K562 (cell line): ENCODE results near the gene GFRAL. TPM values are rescaled to one million over a fixed set of nuclear protein-coding genes. Genes with fewer than 3 reads are reported as not detected.

Experiments used
- ATAC-seq: fragments of 200-7000 bp; cut with Tn5 transposase; 3 replicates; pipeline ENCODE4 v1.9.1; 2020; ENCODE audit warnings: moderate library complexity
- Bru-seq: library from RNA; stranded (reverse); fragments of 400-500 nt; gene quantifications from one replicate; lab custom pipeline; 2021; lab: Mats Ljungman, UMichigan
- BruChase-seq, 2 experiments: library from RNA; stranded (reverse); fragments of 400-500 nt; gene quantifications; one replicate each; lab custom pipeline; 2021; lab: Mats Ljungman, UMichigan
- BruUV-seq: library from RNA; stranded (reverse); fragments of 400-500 nt; replicated peaks from 2 replicates; lab custom pipeline; 2021; lab: Mats Ljungman, UMichigan
- CTCF ChIA-PET: fragments of 300-600 bp; formaldehyde crosslinking; extraction: SDS; loops from one replicate; lab custom pipeline; 2021; ENCODE audit warnings: low intra/inter-chr PET ratio; lab: Yijun Ruan, JAX
- POLR2A ChIA-PET: fragments of 300-600, 350-650 bp; sonication (Branson Sonifier 250); formaldehyde crosslinking; extraction: SDS; loops from one replicate; lab custom pipeline; 2021; ENCODE audit warnings: antibody characterized with exemption, inconsistent platforms; lab: Yijun Ruan, JAX
- DNase-seq, 4 experiments: peaks; one replicate each; pipeline versions ENCODE4 v3.0.0 to v3.0.0-alpha.2; 2011 to 2018; ENCODE audit warnings: low spot score in 3 of 4, mixed read lengths in 3 of 4; ENCODE audit errors: extremely low read depth in 1 of 4
- FAIRE-seq: peaks from 2 replicates; lab custom pipeline; 2011; peaks lifted over from hg19 to GRCh38; lab: Jason Lieb, UNC
- H2AFZ ChIP-seq: 2 replicates; pipeline ENCODE4 v1.6.0; 2011; ENCODE audit warnings: low read depth, low read length, control low read depth, inconsistent platforms
- H3K27ac ChIP-seq: fragments of 200-600 bp; 3 replicates; pipeline ENCODE4 v1.8.0; 2011; ENCODE audit warnings: low read depth, mild to moderate bottlenecking, control low read depth, inconsistent platforms, low read length, moderate library complexity, mixed read lengths; ENCODE audit errors: extremely low read depth
- H3K27me3 ChIP-seq, 2 experiments: fragments of 300-600 bp in 1 of 2; 2 replicates in 1 of 2; 3 replicates in 1 of 2; pipeline versions ENCODE4 v1.6.0 to v1.8.0; 2011; ENCODE audit warnings: inconsistent platforms in 2 of 2, low read length in 2 of 2, mild to moderate bottlenecking in 1 of 2, mixed read lengths in 1 of 2, moderate library complexity in 1 of 2; ENCODE audit not compliant: control insufficient read depth in 2 of 2, insufficient read depth in 2 of 2
- H3K36me3 ChIP-seq: fragments of 300-600 bp; 3 replicates; pipeline ENCODE4 v1.8.0; 2011; ENCODE audit warnings: mild to moderate bottlenecking, low read length, inconsistent platforms; ENCODE audit not compliant: control insufficient read depth, insufficient read depth
- H3K4me1 ChIP-seq, 2 experiments: fragments of 200-600 bp in 1 of 2; replicated peaks in 1 of 2; 2 replicates in 1 of 2; 3 replicates in 1 of 2; pipeline versions ENCODE4 v1.5.1 to v1.8.0; 2011; ENCODE audit warnings: inconsistent platforms in 2 of 2, low read length in 2 of 2, mild to moderate bottlenecking in 1 of 2, mixed read lengths in 1 of 2, moderate library complexity in 1 of 2; ENCODE audit not compliant: control insufficient read depth in 2 of 2, insufficient read depth in 2 of 2
- H3K4me2 ChIP-seq: 2 replicates; pipeline ENCODE4 v1.6.1; 2011; ENCODE audit warnings: low read length, control low read depth, inconsistent platforms, mixed read lengths; ENCODE audit not compliant: insufficient read depth
- H3K4me3 ChIP-seq: fragments of 200-600 bp; sonication (generic), shearing (Covaris generic); 2 replicates; pipeline ENCODE4 v1.5.1; 2016; ENCODE audit warnings: control low read depth, inconsistent platforms
- H3K79me2 ChIP-seq: fragments of 200-600 bp; 3 replicates; pipeline ENCODE4 v1.8.0; 2011; ENCODE audit warnings: low read length, inconsistent platforms; ENCODE audit not compliant: control insufficient read depth, insufficient read depth
- H3K9ac ChIP-seq, 2 experiments: 2 replicates each; pipeline versions ENCODE4 v1.6.0 to v1.6.1; 2011; ENCODE audit warnings: low read depth in 2 of 2, low read length in 2 of 2, control low read depth in 1 of 2, inconsistent platforms in 1 of 2, mild to moderate bottlenecking in 1 of 2, mixed read lengths in 1 of 2; ENCODE audit not compliant: insufficient read depth in 1 of 2
- H3K9me1 ChIP-seq: one replicate; pipeline ENCODE4 v1.6.0; 2011; ENCODE audit warnings: inconsistent platforms, mild to moderate bottlenecking, low read length, moderate library complexity; ENCODE audit not compliant: control insufficient read depth, insufficient read depth
- H3K9me3 ChIP-seq: replicated peaks from 2 replicates; pipeline ENCODE4 v1.5.1; 2011; ENCODE audit warnings: low read depth, low read length, inconsistent platforms; ENCODE audit not compliant: control insufficient read depth, insufficient read depth
- H4K20me1 ChIP-seq: replicated peaks from 2 replicates; pipeline ENCODE4 v1.6.1; 2011; ENCODE audit warnings: low read length, inconsistent platforms, mixed read lengths; ENCODE audit not compliant: control insufficient read depth, insufficient read depth
- KLF10 ChIP-seq: fragments of 250-450 bp; sonication (Bioruptor Pico); IDR thresholded peaks from 2 replicates; pipeline ENCODE4 v1.6.1; 2021; ENCODE audit warnings: matching md5 sums
- KLF13 ChIP-seq: fragments of 450-650 bp; IDR thresholded peaks from 2 replicates; pipeline ENCODE4 v1.6.1; 2016; ENCODE audit warnings: missing genetic modification characterization, low read depth, mild to moderate bottlenecking, missing compliant biosample characterization, moderate library complexity, borderline replicate concordance
- PHF8 ChIP-seq: fragments of 200-600 bp; sonication (generic); IDR thresholded peaks from 2 replicates; pipeline ENCODE4 v1.6.1; 2012; ENCODE audit warnings: mixed run types, mild to moderate bottlenecking, inconsistent platforms, low read length, moderate library complexity, borderline replicate concordance
- POLR2A ChIP-seq: fragments of 450-650 bp; conservative IDR thresholded peaks from 2 replicates; pipeline ENCODE4 v1.6.1; 2016
- POLR2G ChIP-seq: fragments of 200-400 bp; formaldehyde crosslinking; IDR thresholded peaks from 2 replicates; pipeline ENCODE4 v1.6.1; 2017; ENCODE audit warnings: low read depth, mild to moderate bottlenecking, antibody characterized with exemption, low read length, moderate library complexity
- RAD21 ChIP-seq, 2 experiments: fragments of 250-450 bp in 1 of 2; fragments of 450-650 bp in 1 of 2; sonication (Bioruptor Pico) in 1 of 2; formaldehyde crosslinking in 1 of 2; IDR thresholded peaks in 1 of 2; conservative IDR thresholded peaks in 1 of 2; 2 replicates each; pipeline versions ENCODE4 v1.4.0 to v1.8.0; 2020 to 2022; ENCODE audit warnings: mild to moderate bottlenecking in 2 of 2, moderate library complexity in 1 of 2
- XRCC3 ChIP-seq: fragments of 450-650 bp; IDR thresholded peaks from 2 replicates; pipeline ENCODE4 v1.6.1; 2017; ENCODE audit warnings: mild to moderate bottlenecking, moderate library complexity
- ZNF197 ChIP-seq: fragments of 200-800 bp; sonication (Bioruptor generic); IDR thresholded peaks from 2 replicates; pipeline ENCODE4 v1.6.1; 2016; ENCODE audit warnings: low read depth, missing genetic modification characterization, missing compliant biosample characterization
- ZNF644 ChIP-seq: fragments of 200-800 bp; sonication (Bioruptor generic); IDR thresholded peaks from 2 replicates; pipeline ENCODE4 v1.6.1; 2016; ENCODE audit warnings: low read depth, missing genetic modification characterization, missing compliant biosample characterization
- WGBS: fragments of 100-300 bp; shearing (Covaris generic); methylation state at CpG from one replicate; pipeline ENCODE4 v1.1.6; 2016; ENCODE audit warnings: low coverage, mixed read lengths; ENCODE audit not compliant: insufficient coverage; ENCODE audit errors: missing lambda C conversion rate; 5-methylcytosine and 5-hydroxymethylcytosine counted together
- in situ Hi-C: fragments of 300-500 bp; cut with MboI; formaldehyde crosslinking; loops from 4 replicates; pipeline ENCODE4 v1.15.0; 2018; ENCODE audit warnings: inconsistent platforms, mixed read lengths
- intact Hi-C: fragments of 100-400 bp; cut with micrococcal nuclease; formaldehyde crosslinking; loops from 2 replicates; pipeline ENCODE4 v1.14.2; 2022
- long read RNA-seq, 3 experiments: library from polyadenylated mRNA in 2 of 3; library from RNA in 1 of 3; unstranded in 2 of 3; stranded (forward) in 1 of 3; transcript quantifications; one replicate each; pipeline ENCODE4 v2.0.0, GENCODE V29; 2019 to 2022
- polyA minus RNA-seq, 3 experiments: library from RNA; depleted of rRNA, polyadenylated mRNA; stranded (reverse); fragments of >200 nt; gene quantifications; 2 replicates each; pipeline ENCODE4 v1.2.3, GENCODE V29; 2011
- polyA plus RNA-seq, 8 experiments: library from polyadenylated mRNA; depleted of rRNA in 4 of 8; stranded (reverse) in 5 of 8; unstranded in 3 of 8; fragments of >200 nt; fragmentation: Nextera tagmentation in 2 of 8; fragmentation: Illumina TruSeq in 1 of 8; extraction: Ambion mirVana in 2 of 8; extraction: Trizol in 1 of 8; gene quantifications; 2 replicates each; pipeline versions ENCODE4 v1.2.1 to v1.2.3, GENCODE V29; 2011 to 2014; ENCODE audit warnings: inconsistent platforms in 1 of 8, missing spikeins in 1 of 8
- total RNA-seq, 7 experiments: library from RNA; depleted of rRNA in 6 of 7; stranded (reverse); fragments of >200 nt in 6 of 7; fragmentation: Illumina TruSeq in 2 of 7; extraction: Trizol in 2 of 7; gene quantifications; 2 replicates each; pipeline versions ENCODE4 v1.2.1 to v1.2.3, GENCODE V29; 2011 to 2021; ENCODE audit warnings: low replicate concordance in 1 of 7
- TF ChIP-seq, protein P1 (sequence below): sonication (generic); formaldehyde crosslinking; IDR thresholded peaks from 2 replicates; pipeline ENCODE4 v1.5.0; 2020; ENCODE audit warnings: missing genetic modification reagents
- TF ChIP-seq, protein P2 (sequence below): sonication (generic); formaldehyde crosslinking; IDR thresholded peaks from 2 replicates; pipeline ENCODE4 v1.9.0; 2022; ENCODE audit warnings: mild to moderate bottlenecking, missing genetic modification reagents
- TF ChIP-seq, protein P3 (sequence below): sonication (generic); formaldehyde crosslinking; IDR thresholded peaks from 2 replicates; pipeline ENCODE4 v1.8.1; 2023; ENCODE audit warnings: mild to moderate bottlenecking, missing genetic modification reagents, moderate library complexity
- TF ChIP-seq, protein P4 (sequence below), 2 experiments: fragments of 450-650 bp; conservative IDR thresholded peaks; 2 replicates each; pipeline ENCODE4 v1.6.1; 2017; ENCODE audit warnings: mild to moderate bottlenecking in 2 of 2, moderate library complexity in 2 of 2

Gene GFRAL, protein sequence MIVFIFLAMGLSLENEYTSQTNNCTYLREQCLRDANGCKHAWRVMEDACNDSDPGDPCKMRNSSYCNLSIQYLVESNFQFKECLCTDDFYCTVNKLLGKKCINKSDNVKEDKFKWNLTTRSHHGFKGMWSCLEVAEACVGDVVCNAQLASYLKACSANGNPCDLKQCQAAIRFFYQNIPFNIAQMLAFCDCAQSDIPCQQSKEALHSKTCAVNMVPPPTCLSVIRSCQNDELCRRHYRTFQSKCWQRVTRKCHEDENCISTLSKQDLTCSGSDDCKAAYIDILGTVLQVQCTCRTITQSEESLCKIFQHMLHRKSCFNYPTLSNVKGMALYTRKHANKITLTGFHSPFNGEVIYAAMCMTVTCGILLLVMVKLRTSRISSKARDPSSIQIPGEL
- total RNA-seq (2011; cell fraction: chromatin; rRNA removed; ENCODE audit: low replicate concordance) = not detected in 2 replicates
- not detected in 2 replicates for total RNA-seq (2011; cell fraction: nucleolus; rRNA removed)
- total RNA-seq (2011; cell fraction: nucleoplasm; rRNA removed) = not detected in 2 replicates
- total RNA-seq (2014; rRNA removed) (not detected in 2 replicates), total RNA-seq (2014; rRNA removed; fragmentation: Illumina TruSeq; extraction: Trizol) (not detected in 2 replicates), total RNA-seq (2015; rRNA removed; fragmentation: Illumina TruSeq; extraction: Trizol) (not detected in 2 replicates), total RNA-seq (2021) (not detected in 2 replicates), polyA plus RNA-seq (2011; rRNA removed) (not detected in 2 replicates), polyA plus RNA-seq (2014; fragmentation: Illumina TruSeq; extraction: Trizol) (not detected in 2 replicates), polyA plus RNA-seq (2014; fragmentation: Nextera tagmentation; extraction: Ambion mirVana) (not detected), polyA plus RNA-seq (2014; rRNA removed) (not detected in 2 replicates), polyA minus RNA-seq (2011; rRNA and poly(A)+ RNA removed) (not detected in 2 replicates), Bru-seq, nascent RNA (percentile 3 among the genes with signal in this experiment), BruChase-seq, experiment 1, labeled RNA remaining after a 2-hour chase (not detected), BruChase-seq, experiment 2, labeled RNA remaining after a 6-hour chase (not detected)
- not detected in 2 replicates for polyA plus RNA-seq (2011; cell fraction: cytosol; rRNA removed)
- polyA plus RNA-seq (2011; cell fraction: nucleus; rRNA removed) = not detected in 2 replicates
- polyA plus RNA-seq (2012) = not detected in 2 replicates
- polyA minus RNA-seq (2011; cell fraction: cytosol; rRNA and poly(A)+ RNA removed) = not detected in 2 replicates
- not detected in 2 replicates for polyA minus RNA-seq (2011; cell fraction: nucleus; rRNA and poly(A)+ RNA removed)
- long read RNA-seq, experiment 1 = 0 reads
- long read RNA-seq, experiment 2 = 0 reads
- long read RNA-seq, experiment 3 = 0 reads

DNA sequence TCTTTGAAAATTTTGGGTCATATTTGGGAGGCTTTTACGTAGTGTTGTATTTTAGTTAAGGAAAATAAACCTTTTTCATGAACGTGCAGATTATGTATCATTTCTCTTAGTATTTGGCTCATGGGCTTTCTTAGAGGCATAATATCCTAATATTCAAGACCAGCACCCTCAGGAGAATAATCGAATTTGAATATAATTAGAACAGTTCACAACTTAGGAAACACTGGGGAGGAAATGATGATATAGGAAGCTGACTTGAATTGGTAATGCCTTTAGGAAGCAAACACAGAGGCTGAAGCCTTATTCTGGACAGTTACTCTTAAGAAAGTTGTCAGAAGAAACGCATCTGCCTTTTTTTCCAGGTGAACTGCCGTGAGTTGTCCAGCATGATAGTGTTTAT lies at the start of gene GFRAL:
Gene GFRAL, plus strand, starts transcription at position 301 of the 400 bp plus-strand sequence. Its CDS starts 86 bp downstream, at position 387.
- in situ Hi-C loops (no loop called here), intact Hi-C loops (no loop called here)
- Histone ChIP-seq H3K27ac (no peak within 1 kb of the TSS), H3K9ac (no peak within 1 kb of the TSS), H3K4me2 (no peak within 1 kb of the TSS), H3K36me3 (no peaks in the 10 kb centered on the region), H3K79me2 (no peaks in the 10 kb centered on the region), H3K9me1 (no peaks in the 10 kb centered on the region), H3K4me3 (no peak within 1 kb of the TSS), H4K20me1 (no peaks in the 10 kb centered on the region), H3K4me1 (no peaks in the 10 kb centered on the region), H2AFZ (no peak within 1 kb of the TSS), H3K9me3 (no peaks in the 10 kb centered on the region), H3K27me3 (no peaks in the 10 kb centered on the region)
- no TSS peak for BruUV-seq
- ChIA-PET POLR2A (no interaction called here), CTCF (no interaction called here)
- no peak for ATAC-seq
- WGBS = 1% methylated on average over 5 of the region's 5 CpGs
- no peak for DNase-seq
- no peak for FAIRE-seq
- TF ChIP-seq, protein P1, sequence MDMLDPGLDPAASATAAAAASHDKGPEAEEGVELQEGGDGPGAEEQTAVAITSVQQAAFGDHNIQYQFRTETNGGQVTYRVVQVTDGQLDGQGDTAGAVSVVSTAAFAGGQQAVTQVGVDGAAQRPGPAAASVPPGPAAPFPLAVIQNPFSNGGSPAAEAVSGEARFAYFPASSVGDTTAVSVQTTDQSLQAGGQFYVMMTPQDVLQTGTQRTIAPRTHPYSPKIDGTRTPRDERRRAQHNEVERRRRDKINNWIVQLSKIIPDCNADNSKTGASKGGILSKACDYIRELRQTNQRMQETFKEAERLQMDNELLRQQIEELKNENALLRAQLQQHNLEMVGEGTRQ (CRISPR knock-in tag) = no peak
- TF ChIP-seq RAD21 (CRISPR knock-in tag; conservative IDR thresholded peaks at IDR 0.05 in 1 of 2, IDR thresholded peaks at IDR 0.05 in 1 of 2) (no peak), ZNF197 (CRISPR knock-in tag) (no peak), POLR2A (no peak), ZNF644 (tag) (no peak), PHF8 (no peak), KLF10 (CRISPR knock-in tag) (no peak), XRCC3 (no peak), KLF13 (tag) (no peak), POLR2G (no peak)
- TF ChIP-seq, protein P2, sequence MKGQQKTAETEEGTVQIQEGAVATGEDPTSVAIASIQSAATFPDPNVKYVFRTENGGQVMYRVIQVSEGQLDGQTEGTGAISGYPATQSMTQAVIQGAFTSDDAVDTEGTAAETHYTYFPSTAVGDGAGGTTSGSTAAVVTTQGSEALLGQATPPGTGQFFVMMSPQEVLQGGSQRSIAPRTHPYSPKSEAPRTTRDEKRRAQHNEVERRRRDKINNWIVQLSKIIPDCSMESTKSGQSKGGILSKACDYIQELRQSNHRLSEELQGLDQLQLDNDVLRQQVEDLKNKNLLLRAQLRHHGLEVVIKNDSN (CRISPR knock-in tag) = no peak
- TF ChIP-seq, protein P3, sequence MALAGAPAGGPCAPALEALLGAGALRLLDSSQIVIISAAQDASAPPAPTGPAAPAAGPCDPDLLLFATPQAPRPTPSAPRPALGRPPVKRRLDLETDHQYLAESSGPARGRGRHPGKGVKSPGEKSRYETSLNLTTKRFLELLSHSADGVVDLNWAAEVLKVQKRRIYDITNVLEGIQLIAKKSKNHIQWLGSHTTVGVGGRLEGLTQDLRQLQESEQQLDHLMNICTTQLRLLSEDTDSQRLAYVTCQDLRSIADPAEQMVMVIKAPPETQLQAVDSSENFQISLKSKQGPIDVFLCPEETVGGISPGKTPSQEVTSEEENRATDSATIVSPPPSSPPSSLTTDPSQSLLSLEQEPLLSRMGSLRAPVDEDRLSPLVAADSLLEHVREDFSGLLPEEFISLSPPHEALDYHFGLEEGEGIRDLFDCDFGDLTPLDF (CRISPR knock-in tag) = no peak
- TF ChIP-seq, protein P4, sequence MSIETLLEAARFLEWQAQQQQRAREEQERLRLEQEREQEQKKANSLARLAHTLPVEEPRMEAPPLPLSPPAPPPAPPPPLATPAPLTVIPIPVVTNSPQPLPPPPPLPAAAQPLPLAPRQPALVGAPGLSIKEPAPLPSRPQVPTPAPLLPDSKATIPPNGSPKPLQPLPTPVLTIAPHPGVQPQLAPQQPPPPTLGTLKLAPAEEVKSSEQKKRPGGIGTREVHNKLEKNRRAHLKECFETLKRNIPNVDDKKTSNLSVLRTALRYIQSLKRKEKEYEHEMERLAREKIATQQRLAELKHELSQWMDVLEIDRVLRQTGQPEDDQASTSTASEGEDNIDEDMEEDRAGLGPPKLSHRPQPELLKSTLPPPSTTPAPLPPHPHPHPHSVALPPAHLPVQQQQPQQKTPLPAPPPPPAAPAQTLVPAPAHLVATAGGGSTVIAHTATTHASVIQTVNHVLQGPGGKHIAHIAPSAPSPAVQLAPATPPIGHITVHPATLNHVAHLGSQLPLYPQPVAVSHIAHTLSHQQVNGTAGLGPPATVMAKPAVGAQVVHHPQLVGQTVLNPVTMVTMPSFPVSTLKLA (conservative IDR thresholded peaks at IDR 0.05) = no peak
